GM12873 (cell line): ENCODE measurements around the gene TSGA10.

Experiments
- CTCF ChIP-seq: IDR thresholded peaks from 2 replicates; pipeline ENCODE4 v1.5.1; 2012; ENCODE audit warnings: low read depth, mild to moderate bottlenecking, moderate library complexity, low read length, control low read depth; ENCODE audit not compliant: insufficient read depth; ENCODE audit errors: missing control alignments

TSGA10 gene

GRCh38 chr2:99187011-99187410, 32.3 kb upstream of the TSGA10 start:
- no peak for TF ChIP-seq CTCF

GRCh38 chr2:99184811-99185210, 30.1 kb upstream of the TSGA10 start:
- TF ChIP-seq CTCF: no peak

GRCh38 chr2:99183025-99183424, 28.3 kb upstream of the TSGA10 start:
- TF ChIP-seq CTCF: no peak

GRCh38 chr2:99181624-99182000, 26.9 kb upstream of the TSGA10 start:
- TF ChIP-seq CTCF: no peak

GRCh38 chr2:99180755-99181623, 26.2 kb upstream of the TSGA10 start, which contains the start of the genes MITD1 and MRPL30:
TSS of gene MITD1 (minus strand) at chr2:99181058. CDS start at chr2:99180981, 77 bp downstream.
TSS of gene MRPL30 (plus strand) at chr2:99181184. CDS start at chr2:99186204, 5,020 bp downstream.
- TF ChIP-seq CTCF: no peak

GRCh38 chr2:99171377-99172140, 16.8 kb upstream of the TSGA10 start:
- TF ChIP-seq CTCF: no peak

GRCh38 chr2:99169534-99169933, 14.8 kb upstream of the TSGA10 start:
- no peak for TF ChIP-seq CTCF
